NCI-H526 (cell line): ENCODE data around the gene RBM47.
"Not testable (repeated sequence)": the region's sequence is repeated elsewhere in the genome, so short reads cannot be mapped to it uniquely, and the experiment has no call there.

Experiments used
- DNase-seq, 2 experiments: peaks; one replicate each; lab custom pipeline; 2025; lab: John Stamatoyannopoulos, UW

The RBM47 gene

DNA sequence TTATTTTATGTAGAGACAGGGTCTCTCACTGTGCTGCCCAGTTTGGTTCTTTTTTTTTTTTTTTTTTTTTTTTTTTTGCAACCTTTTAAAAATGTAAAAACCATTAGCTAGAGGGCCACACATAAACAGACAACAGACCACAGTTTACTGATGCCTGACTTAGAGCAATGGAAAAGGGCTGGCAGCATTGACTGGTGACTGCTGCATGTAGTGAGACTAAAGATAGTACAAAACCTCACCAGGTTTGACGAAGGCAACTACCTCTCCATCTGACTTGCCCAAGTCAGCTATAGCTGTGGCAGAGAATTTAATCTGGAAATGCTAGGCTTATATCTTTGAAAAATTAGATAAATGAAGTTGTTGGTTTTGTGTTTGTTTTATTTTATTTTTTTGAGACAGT is 102.9 kb downstream of the RBM47 start:
- no peak for DNase-seq

DNA sequence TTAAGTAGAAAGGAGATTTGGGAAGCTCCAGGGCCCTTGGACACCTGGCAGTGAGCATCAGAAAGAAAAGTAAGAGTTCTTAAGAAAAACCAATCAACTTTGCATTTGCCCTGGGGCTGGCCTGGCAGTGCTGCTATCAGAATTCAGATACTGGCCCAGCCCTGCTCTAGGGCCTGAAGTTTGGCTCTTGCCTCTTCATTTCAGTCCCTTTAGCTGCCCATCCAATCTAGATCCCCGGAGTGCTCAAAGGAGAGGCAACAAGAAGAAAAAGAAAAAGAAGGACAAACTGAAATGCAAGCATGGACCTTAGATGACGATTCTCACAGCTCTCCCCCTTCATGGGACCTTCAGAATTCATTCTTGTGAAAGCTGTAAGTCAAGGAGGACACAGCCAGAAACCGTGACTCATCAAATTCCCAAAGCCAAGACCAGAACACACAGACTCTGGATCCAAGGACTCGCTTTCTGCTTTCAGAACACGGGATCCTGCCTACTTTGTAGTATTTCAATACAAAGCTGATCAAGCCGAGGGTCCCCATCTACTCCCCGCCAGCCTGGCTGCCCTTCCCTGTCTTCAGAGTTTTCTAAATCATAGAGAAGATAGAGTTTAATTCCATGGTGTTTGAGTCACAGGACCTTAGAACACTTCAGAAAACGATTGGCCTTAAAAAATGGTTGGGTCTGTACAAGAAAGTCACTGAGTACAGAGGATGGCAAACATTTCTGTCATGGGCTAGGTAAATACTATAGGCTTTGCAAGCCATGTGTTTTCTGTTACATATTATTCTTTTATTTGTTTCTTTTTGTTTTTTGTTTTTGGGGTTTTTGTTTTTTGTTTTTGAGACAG is 103.7 kb downstream of the RBM47 start:
- peak in 1 of 2 experiments; percentile 19 for DNase-seq

DNA sequence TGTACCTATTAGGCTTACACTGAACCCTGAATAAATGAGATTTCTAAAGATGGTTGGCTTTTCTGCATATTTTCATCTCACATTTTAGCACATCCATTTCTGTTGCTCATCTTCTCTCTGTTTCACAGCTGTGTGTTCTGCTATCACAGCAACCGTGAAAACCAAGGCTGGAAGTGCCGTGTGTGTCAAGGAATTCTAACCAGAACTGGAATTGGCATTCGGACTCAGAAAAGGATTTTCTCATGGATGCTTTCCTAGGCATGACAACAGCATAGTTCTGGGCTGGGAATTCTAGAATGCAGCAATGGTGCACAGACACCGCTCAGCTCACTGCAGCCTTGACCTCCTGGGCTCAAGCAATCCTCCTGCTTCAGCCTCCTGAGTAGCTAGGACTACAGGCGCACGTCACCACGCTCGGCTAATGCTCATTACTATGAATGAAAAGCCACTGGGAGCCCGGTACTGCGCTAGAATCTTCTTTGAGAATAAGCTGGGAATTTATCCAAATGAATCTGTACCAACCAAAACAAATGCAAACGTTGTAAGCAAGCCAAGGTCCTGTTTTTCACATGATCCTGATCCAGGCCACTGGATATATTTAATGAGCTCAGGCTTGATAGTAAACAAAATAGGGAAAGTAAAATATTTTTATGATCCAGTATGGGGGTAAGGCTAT is 105.2 kb downstream of the RBM47 start:
- peak; percentile 13 to 38 for DNase-seq

DNA sequence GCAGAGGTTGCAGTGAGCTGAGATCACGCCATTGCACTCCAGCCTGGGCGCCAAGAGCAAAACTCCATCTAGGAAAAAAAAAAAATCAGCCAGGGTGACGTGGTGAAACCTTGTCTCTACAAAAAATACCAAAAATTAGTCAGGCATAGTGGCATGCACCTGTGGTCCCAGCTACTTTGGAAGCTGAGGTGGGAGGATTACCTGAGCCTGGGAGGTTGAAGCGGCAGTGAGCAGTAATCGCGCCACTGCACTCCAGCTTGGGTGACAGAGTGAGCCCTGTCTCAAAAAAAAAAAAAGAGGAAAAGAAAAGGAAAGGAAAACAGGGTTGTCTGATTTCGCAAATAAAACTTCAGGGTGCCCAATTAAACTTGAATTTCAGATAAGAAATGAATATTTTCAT is 106.1 kb downstream of the RBM47 start:
- no peak for DNase-seq

DNA sequence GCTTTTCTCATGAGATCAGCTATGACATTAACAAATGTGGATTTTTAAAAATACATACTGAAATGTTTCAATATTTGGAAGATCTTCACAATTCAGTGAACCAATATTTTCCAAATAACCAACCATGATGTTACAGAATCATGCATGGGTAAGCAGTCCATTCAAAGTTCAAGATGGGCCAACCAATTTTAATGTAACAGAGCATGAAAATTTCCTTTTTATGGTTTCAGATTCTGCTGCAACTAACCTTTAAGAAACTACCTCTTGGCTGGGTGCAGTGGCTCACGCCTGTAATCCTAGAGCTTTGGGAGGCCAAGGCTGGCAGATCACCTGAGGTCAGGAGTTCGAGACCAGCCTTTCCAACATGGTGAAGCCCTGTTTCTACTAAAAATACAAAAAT is 107.7 kb downstream of the RBM47 start:
- DNase-seq, result no peak

DNA sequence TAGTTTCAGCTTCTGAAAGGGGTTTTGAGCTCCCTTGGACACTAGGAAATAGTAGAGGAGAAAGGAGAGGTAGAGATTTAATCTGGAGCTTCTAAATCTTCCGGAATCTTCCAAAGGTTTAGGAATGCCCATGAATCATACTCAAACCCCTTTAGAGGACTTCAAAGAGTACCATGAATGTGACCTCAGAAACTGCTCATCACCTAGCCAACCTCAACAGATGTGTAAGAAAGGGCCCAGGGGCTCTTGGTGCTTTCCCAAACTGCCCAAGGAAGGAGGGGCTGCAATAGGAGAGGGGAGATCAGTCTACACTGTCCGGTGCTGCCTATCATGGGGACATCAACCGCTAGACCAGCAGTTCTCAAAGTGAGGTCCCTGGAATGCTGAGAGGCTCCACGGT is 109.1 kb downstream of the RBM47 start:
- no peak for DNase-seq

- DNase-seq, result not testable (repeated sequence)
Observed at GRCh38 chr4:40517081-40517480, 112.6 kb downstream of the RBM47 start.

DNA sequence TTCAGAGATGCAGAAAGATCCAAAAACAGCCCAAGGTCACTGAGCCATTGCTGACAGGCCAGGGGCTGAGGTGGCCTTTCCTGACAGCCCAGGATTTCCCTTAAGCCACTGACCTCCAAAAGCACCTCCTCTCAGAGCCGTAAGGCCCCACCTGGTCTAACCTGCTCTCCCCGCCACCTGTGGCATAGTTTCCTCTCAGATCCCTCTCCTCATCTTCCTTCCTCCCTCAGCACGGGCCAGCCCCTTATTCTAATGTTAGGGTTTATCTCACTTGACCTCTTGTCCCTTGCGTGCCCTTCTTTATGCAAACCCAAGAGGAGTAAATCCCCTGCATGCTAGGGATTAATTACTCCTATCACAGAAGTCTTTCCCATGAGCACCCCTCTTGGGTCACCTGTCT is 113.0 kb downstream of the RBM47 start:
- DNase-seq, result no peak

- DNase-seq, result peak; percentile 96 to 97
Observed at GRCh38 chr4:40515398-40516293, 114.0 kb downstream of the RBM47 start.

- DNase-seq, result peak in 1 of 2 experiments; percentile 90
Observed at GRCh38 chr4:40515037-40515397, 114.6 kb downstream of the RBM47 start.

GRCh38 chr4:40514497-40514951 is 115.1 kb downstream of the RBM47 start:
- peak; percentile 95 to 96 for DNase-seq

- DNase-seq, result no peak
Observed at GRCh38 chr4:40511036-40511614, 118.5 kb downstream of the RBM47 start.

DNA sequence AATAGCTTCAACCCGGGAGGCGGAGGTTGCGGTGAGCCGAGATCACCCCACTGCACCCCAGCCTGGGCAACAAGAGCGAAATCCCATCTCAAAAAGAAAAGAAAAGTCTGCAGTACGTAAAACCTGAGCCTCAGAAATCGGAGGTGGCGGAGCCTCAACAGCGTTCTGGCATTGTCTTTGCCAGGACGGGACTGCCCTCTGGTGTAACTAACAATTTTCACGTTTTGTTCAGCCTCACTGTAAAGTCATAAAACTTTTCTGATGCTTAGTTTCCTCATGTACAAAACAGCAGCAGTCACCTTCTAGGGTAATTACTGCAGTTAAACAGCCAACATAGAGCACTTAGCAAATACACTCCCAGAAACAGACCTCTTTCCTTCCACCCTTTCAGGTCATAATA is 121.7 kb downstream of the RBM47 start:
- peak in 1 of 2 experiments; percentile 49 for DNase-seq

- DNase-seq, result no peak
Observed at GRCh38 chr4:40506492-40506891, 123.2 kb downstream of the RBM47 start.

DNA sequence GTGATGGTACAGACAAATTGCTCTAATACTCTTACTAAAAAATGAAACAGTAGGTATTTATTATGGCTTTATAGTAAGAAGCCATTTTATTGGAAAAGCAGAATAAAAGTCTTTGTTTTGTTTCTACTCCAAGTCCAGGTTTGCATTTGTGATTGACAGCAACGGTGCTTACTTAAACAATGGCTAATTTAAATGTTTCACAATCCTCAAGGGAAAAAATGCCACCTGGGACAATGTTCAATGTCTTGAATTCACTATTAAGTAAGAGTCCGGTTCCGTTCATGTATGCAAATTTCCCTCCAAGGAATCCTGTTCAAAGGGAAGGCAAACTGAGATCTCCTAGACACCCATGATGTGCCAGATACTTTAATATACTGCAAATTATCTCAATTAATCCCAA is 123.6 kb downstream of the RBM47 start:
- DNase-seq, result peak; percentile 39 to 72

- DNase-seq, result no peak
Observed at GRCh38 chr4:40502934-40503333, 126.7 kb downstream of the RBM47 start.

DNA sequence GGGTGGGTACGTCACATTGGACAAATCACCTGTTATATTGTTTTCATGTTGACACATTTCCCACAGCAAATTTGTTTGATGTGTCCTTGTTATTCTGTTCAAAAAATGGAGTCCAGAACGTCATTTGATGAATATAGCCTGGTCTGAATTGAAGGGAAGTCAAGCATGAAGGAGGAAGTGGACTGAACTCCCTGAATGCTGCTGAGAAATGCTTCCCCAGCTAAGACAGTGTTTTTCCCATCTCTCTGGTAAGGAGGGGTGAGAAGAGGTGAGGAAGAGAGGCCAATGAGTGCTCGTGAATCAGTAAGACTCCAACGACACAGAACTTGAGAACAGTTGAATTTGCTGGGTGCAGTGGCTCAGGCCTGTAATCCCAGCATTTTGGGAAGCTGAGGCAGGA is 127.4 kb downstream of the RBM47 start:
- DNase-seq, result no peak

GRCh38 chr4:40500781-40501180 is 128.9 kb downstream of the RBM47 start:
- no peak for DNase-seq

DNA sequence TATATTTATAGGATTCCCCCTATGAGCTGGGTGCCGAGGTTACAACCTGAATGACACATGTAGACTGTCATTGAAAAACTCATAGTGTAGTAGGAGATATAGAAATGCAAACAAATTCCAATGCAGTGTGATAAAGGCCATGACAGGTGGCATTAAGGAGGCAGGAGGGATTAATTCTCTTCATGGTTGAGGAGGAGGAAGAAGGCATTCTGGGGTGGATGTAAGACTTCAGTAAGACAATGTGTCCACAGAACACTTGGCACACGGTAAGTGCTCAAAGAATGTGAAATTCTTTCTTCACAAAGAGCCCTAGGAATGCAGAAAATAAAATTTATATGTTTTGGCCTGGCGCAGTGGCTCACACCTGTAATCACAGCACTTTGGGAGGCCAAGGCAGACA is 136.5 kb downstream of the RBM47 start:
- DNase-seq, result no peak

GRCh38 chr4:40492691-40493090 is 137.0 kb downstream of the RBM47 start:
- DNase-seq, result peak; percentile 27 to 32

- DNase-seq, result no peak
Observed at GRCh38 chr4:40490481-40490880, 139.2 kb downstream of the RBM47 start.

DNA sequence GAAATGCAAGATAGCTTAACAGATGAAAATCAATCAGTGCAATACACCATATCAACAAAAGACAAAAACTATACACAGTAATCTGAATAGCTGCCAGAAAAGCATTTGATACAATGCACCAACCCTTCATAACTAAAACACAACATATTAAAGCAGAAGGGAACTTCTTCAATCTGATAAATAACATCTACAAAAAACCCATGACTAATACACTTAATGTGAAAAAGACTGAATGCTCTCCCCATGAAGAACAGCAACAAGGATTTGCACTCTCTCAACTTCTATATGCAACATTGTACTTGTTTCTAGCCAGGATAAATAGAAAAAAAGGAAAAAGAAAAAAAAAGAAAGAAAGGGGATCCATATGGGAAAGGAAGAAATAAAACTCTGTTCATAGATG is 139.7 kb downstream of the RBM47 start:
- DNase-seq, result no peak
